Stimulated activated CD8-positive, alpha-beta memory T cell treated with anti-CD3 and anti-CD28 coated beads, Interleukin-2, amount 100 ng/mL, for 48 hours (primary cell): ENCODE results near the gene GRID2IP.

Experiments
- DNase-seq, 2 donors: peaks; one replicate each; pipeline ENCODE4 v3.0.0-alpha.2; 2020; ENCODE audit warnings: low read depth in 2 of 2

Gene GRID2IP

GRCh38 chr7:6562106-6562505 is 10.8 kb upstream of the GRID2IP start:
- no peak for DNase-seq

GRCh38 chr7:6559896-6560295 is 8.6 kb upstream of the GRID2IP start:
- no peak for DNase-seq

- no peak for DNase-seq
Observed at GRCh38 chr7:6558837-6559236, 7.6 kb upstream of the GRID2IP start.

DNA sequence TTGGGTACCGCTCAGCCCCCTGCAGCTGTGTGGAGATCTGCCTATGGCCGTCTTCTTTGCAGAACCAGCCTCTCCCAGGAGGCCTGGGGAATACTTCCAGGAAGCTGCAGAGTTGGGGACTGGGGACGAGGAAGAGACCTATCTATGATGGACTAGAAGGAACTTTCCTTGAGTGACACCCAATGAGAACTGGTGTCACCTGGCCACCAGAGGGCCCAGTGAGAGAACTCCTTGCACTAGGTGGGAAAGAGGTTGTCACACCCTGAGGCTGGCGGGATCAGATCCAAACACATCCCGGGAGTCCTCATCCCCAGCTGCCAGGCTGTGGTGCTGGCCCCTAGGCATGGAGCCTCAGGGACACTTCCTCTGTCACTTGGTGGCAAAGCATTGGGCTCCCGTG is 4.9 kb upstream of the GRID2IP start:
- no peak for DNase-seq

- no peak for DNase-seq
Observed at GRCh38 chr7:6554848-6555247, 3.6 kb upstream of the GRID2IP start.

- DNase-seq: no peak
Observed at GRCh38 chr7:6553448-6554044, 2.3 kb upstream of the GRID2IP start.

- DNase-seq: no peak
Observed at GRCh38 chr7:6547400-6547799, 3.9 kb downstream of the GRID2IP start.

- DNase-seq: no peak
Observed at GRCh38 chr7:6546498-6547251, 4.6 kb downstream of the GRID2IP start.

DNA sequence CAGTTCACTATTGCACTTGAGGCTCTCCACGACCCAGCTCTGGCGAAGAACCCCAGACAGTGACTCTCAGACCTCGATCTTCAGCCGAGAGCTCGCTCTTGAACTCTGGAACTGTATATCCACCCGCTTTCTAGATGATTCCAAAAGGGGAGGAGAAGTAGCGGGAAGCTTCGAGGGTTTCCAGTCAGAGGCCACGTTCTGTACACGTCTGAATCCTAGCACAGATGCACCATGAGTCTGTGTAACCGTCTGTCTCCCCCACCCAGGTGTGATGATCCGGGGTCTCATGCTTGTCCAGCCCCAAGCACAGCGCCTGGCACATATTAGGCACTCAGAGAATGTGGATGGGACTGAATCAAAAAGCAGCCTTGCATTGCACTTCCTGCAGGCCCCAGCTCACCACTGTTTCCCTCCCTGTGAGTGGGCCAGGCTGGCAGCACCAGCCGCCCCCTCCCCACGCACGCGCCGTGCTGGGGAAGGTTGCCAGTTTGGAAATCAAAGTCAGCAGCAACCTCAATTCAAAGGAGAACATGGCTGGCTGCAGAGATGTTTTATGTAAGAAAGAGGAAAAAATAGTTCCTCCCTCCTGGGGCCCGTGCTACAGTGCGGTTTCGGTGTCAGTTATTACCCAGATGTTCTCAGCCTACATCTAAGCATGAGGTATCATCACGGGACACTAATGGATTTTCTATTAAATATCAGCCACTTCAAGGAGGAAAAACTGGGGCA is 5.7 kb downstream of the GRID2IP start:
- DNase-seq: no peak

DNA sequence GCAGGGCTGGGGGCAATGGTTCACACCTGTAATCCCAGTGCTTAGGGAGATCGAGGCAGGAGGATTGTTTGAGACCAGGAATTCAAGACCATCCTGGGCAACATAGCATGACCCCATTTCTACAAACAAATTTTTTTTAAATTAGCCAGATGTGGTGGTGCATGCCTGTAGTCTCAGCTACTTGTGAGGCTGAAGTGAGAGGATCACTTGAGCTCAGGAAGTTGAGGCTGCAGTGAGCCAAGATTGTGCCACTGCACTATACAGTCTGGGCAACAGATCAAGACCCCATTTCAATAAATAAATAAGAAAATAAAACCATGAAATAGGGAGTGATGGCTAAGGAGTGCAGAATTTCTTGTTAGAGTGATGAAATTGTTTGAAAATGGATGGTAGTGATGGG is 8.9 kb downstream of the GRID2IP start:
- DNase-seq: no peak

- no peak for DNase-seq
Observed at GRCh38 chr7:6536262-6537260, 14.7 kb downstream of the GRID2IP start.

DNA sequence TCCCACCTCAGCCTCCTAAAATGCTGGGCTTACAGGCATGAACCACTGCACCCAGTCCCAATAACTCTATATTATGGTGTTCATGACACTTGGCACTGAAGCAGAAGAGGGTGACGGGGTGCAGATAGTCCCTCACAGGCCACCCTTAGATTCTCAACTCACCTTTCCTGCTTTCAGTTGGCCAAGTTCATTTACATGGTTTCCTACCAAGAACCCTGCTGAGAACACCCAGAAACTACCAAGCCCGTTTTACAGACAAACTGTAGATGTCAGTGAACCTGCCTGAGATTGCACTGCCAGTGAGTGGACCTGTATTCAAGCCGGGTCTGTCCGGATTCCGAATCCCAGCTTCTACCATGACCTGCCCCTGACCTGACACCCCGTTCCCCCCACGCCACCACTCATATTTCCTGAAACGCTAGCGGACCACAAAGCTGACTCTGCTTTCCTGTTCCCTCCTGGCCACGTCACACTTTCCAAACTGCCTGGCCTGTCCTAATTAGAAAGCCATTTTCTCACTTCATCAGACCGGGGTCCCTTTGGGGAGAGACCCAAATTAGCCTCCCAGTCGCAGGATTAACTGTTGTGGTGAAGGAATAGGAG is 17.3 kb downstream of the GRID2IP start:
- DNase-seq: peak; percentile 54

DNA sequence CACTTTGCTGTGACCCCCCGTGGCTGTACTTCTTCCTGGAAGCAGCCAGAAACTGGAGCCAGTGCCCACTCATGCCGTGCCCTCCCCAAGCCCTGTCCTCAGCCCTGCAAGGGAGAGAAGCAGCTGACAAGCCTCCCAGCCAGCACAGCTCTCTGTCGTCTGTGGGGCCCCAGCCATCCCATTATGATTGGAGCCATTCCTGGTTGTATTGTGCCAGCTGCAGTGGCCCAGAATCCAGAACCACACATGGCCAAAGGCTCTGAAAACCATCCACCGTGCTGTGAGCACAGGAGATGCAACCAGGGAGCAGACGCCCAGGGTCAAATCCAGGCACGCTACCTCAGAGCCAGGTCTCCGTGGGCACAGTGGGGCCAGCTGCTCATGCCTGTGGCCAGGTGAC is 18.7 kb downstream of the GRID2IP start:
- DNase-seq: no peak

GRCh38 chr7:6531492-6532279 is 19.6 kb downstream of the GRID2IP start:
- DNase-seq: no peak

GRCh38 chr7:6530626-6531491 is 20.4 kb downstream of the GRID2IP start:
- peak; percentile 61 to 63 for DNase-seq

DNA sequence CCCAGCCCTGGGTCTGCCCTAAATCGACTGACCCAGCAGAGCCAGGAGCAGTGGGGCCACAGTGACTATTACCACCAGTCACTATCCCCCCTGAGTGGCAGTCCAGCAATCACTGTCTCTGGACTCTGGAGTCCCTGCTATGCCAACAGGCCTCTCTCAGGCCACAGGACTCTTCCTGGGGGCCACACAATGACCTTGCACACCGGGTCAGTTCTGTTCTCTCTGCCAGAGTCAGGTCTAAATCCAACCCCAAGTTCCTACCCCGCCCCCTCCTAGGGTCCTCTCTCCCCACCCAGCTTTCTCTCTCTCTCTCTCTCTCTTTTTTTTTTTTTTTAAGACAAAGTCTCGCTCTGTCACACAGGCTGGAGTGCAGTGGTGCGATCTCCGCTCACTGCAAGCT is 21.6 kb downstream of the GRID2IP start:
- DNase-seq: no peak

- no peak for DNase-seq
Observed at GRCh38 chr7:6528401-6529130, 22.7 kb downstream of the GRID2IP start.

GRCh38 chr7:6526997-6527378 is 24.3 kb downstream of the GRID2IP start:
- DNase-seq: no peak
